Measurements from ENCODE around the gene CNGA4.
A peak's percentile ranks its signal among the peaks of the same experiment; 100 is the strongest.

Gene CNGA4, protein sequence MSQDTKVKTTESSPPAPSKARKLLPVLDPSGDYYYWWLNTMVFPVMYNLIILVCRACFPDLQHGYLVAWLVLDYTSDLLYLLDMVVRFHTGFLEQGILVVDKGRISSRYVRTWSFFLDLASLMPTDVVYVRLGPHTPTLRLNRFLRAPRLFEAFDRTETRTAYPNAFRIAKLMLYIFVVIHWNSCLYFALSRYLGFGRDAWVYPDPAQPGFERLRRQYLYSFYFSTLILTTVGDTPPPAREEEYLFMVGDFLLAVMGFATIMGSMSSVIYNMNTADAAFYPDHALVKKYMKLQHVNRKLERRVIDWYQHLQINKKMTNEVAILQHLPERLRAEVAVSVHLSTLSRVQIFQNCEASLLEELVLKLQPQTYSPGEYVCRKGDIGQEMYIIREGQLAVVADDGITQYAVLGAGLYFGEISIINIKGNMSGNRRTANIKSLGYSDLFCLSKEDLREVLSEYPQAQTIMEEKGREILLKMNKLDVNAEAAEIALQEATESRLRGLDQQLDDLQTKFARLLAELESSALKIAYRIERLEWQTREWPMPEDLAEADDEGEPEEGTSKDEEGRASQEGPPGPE

DNA sequence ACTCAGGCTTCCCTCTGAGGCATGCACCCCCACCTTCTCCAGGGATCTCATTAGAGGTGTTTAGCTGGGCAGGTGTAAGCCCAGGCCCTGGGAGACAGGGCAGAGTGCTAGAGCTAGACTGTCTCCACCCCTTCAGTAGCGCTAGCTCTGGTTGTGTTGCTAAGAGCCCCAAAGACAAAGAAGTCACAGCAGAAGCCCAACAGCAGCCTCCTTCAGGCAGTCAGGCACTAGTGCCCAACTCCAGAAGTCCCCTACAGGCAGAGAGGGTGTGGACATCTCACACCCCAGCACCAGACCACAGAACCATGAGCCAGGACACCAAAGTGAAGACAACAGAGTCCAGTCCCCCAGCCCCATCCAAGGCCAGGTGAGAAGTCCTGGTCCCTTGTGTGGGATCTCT, at the start of gene CNGA4:
Gene CNGA4, plus strand, starts transcription at position 188 of the 400 bp plus-strand sequence. Its CDS starts 118 bp downstream, at position 306.
- no peak for DNase-seq (ENCODE audit: low read depth, low spot score)
- H3K27ac ChIP-seq: no peak within 1 kb of the TSS

DNA sequence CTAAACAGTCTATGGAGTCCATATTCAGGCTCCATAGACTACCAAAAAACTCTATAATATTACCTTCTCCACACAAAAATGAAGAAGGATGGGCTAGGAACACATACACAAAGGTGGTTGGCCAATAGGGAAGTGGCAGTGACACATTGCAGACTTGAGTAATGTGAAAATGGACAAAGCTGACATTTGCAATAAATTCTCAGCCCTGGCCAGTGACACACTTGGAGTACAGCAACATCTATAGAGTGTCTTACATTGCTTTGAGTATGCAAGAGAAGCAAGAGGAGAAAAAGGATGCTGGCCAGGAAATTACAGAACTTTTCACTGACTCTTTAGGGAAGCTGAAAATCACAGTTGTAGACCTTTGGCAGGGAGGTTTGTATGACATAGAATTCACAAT, 47.1 kb upstream of the CNGA4 start:
- H3K27ac ChIP-seq: no peak overlapping the region
- no peak for DNase-seq (ENCODE audit: low read depth, low spot score)

DNA sequence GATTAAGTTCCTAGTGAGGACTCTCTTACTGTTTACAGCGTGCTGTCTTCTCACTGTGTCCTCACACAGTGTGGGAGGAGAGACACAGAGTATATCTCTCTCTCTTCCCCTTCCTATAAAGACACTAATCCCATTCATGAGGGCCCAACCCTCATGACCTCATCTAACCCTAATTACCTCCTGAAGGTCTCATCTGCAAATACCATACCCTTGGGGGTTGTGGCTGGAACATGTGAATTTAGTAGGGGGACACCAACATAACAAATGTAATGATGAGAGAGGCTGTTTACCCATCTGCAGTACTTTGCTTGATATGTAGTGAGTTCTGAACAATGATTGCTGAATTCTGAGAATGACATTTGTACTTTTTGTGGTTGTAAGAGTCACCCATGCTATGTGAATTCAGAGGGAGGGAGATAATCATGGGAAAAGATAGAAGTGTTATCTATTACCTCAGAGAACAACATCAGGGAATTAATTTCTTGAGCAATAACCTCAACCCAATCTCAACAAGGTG, 44.8 kb upstream of the CNGA4 start:
- no peak for DNase-seq (ENCODE audit: low read depth, low spot score)
- no peak overlapping the region for H3K27ac ChIP-seq

DNA sequence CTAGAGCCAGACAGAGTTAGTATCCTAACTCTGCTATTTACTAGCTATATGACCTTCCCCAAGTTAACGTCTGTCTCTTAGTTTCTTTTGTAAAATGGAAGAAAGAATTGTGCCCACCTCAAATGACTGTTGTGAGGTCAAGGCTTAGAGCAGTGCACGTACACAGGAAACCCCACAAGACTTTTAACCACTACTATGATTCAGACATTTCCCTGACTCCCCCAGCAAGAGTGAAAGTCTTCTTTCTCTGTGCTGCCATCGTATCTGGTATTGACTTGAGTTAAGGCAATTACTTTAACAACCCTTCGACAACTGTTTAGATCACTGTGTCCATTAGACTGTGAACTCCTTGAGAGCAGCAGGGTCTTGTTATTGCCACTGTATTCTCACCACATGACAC, 42.5 kb upstream of the CNGA4 start:
- no peak overlapping the region for H3K27ac ChIP-seq
- no peak for DNase-seq (ENCODE audit: low read depth, low spot score)

DNA sequence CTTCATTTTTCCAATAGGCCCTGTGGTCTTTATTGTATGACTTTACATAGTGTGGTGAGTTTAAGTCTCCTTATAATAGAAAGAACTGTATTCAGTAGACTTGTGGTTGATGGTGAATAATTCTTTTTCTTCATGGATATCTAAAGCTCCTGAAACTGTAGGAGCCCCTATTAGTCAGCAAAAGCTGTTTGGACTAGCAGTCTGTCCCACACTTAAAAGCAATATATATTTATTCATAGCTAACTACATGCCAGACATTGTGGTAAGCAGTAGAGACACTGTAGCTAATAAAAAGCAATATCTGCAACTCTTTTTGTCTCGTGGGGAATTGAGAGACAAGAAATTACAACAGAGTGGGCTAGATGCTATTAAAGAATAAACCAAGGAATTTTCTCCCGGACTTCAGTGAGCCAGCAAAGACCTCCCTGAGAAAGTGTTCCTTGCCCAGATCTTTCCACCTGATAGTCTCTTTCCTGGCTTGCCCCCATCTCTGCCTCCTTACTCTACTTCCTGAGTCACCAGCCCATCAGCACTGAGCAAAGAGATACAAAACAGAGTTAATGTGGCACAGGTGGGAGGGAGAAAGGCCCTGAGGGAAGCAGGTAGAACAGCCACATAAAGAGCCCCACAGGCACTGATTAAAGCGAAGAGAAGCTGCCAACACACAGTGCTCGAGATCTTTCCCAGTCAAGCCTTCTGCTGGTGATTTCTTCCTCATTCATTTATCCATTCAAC, 41.3 kb upstream of the CNGA4 start:
- DNase-seq (ENCODE audit: low read depth, low spot score): no peak
- no peak overlapping the region for H3K27ac ChIP-seq

DNA sequence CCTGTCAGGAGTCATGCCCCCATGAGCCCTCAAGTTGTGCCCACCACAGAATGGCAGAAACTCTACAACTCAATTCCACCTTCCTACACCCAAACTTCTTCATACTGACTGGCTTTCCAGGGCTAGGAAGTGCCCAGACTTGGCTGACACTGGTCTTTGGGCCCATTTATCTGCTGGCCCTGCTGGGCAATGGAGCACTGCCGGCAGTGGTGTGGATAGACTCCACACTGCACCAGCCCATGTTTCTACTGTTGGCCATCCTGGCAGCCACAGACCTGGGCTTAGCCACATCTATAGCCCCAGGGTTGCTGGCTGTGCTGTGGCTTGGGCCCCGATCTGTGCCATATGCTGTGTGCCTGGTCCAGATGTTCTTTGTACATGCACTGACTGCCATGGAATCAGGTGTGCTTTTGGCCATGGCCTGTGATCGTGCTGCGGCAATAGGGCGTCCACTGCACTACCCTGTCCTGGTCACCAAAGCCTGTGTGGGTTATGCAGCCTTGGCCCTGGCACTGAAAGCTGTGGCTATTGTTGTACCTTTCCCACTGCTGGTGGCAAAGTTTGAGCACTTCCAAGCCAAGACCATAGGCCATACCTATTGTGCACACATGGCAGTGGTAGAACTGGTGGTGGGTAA, 39.6 kb upstream of the CNGA4 start, which contains the start of gene OR52W1:
Gene OR52W1, plus strand, starts transcription at position 51 of the 637 bp plus-strand sequence. Its CDS starts 0 bp downstream, at position 51.
- H3K27ac ChIP-seq: no peak within 1 kb of the TSS
- DNase-seq (ENCODE audit: low read depth, low spot score): no peak

DNA sequence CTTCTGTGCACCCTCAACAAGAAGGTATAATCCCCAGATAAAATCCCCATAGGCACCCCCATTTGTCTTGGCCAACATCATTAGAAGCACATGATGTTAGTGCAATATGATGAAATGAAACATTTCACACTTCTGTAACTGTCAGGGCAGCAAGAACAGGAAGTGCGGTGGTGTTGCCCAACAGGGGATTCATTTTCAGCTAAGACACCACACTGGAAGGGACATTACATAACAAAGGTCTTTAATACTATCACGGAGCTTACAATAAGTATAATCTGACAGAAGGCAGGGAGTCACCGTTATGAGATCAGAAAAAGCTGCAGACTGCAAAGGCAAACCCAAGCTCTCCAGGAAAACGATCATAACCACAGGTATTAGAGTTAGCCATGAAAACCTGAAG, 37.9 kb upstream of the CNGA4 start:
- H3K27ac ChIP-seq: no peak overlapping the region
- DNase-seq (ENCODE audit: low read depth, low spot score): no peak

DNA sequence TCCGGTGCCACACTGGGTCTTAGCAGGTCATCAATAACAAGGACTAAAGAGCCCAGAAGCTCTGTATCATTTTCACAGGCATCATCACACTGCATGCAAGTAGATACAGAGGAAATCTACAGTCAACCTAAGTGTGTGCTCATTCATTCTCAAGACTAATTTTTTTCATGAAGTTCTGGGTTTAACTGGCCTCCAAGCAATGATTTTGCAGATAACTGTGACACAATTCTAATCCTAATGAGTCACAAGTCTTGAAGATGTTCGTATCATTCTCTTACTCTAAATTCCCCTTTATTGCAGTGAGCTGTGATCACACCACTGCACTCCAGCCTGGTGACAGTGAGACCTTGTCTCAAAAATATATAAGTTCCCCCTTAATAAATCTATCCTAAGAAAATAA, 37.4 kb upstream of the CNGA4 start:
- H3K27ac ChIP-seq: no peak overlapping the region
- DNase-seq (ENCODE audit: low read depth, low spot score): no peak

DNA sequence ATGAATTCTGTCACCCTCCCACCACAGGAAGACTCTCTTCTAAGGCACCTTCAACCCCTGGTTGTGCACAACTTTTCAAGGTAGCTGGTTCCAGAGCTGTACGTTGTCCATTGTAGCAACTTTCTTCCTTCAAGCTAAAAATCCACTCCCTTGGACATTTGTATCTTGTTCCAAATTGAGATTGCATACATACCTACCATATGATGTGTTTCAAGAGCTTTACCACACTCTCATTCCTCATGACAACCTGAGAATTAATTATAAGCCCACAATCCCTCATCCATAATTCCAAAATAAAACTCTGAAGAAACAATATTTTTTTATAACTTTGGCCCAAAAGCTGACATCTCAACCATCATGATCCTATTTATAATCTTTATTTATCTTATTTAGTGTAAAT, 36.8 kb upstream of the CNGA4 start:
- no peak for DNase-seq (ENCODE audit: low read depth, low spot score)
- H3K27ac ChIP-seq: no peak overlapping the region

DNA sequence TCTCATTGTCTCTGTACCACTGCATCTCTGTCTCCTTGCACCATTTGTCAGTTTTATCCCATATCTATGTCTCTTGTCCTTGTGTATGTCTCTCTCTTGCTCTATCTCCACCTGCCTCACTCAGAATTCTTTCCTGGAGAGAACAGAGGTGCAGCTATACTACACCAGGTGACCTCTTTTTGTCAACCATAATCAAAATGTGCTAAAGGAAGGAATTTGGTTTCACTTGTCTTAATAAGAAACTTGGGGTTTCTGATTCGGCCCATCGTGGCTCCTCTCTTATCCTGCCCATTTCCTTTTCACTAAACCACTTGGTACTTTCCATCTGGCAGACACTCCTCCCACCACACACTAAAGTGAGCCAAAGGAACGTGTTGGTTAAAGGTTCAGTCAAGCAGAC, 35.6 kb upstream of the CNGA4 start:
- DNase-seq (ENCODE audit: low read depth, low spot score): no peak
- no peak overlapping the region for H3K27ac ChIP-seq

DNA sequence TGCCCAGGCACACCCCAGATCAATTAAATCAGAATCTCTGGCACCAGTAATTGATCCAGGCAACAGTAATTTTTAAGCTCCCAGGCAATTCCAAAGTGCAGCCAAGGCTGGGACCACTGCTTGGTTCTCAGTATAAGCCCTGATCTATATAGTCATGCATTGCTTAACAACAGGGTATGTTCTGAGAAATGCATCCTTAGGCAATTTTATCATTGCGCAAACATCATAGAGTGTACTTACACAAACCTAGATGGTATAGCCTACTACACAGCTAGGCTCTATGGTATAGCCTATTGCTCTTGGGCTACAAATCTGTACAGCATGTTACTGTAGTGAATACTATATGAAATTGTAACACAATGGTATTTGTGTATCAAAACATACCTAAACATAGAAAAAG, 34.2 kb upstream of the CNGA4 start:
- H3K27ac ChIP-seq: no peak overlapping the region
- DNase-seq (ENCODE audit: low read depth, low spot score): no peak

DNA sequence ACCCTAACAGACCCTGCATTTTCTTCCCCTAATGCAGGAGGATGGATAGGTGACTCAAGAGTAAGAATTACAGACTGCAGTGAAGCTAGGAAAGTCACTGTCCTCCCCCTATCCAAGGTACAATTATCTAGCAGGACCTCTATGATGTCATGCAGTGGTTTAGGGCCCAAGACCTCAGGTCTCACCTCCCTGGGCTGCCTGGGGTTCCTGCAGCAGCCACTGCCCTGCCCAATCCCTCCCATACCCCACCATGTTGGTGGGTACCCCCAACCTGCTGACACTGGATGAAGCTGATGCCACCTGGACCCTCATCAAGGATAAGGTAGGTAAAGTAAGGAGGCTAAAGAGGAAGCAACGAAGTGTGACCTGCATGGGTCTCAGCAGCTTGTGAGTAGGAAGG, 33.5 kb upstream of the CNGA4 start, which contains the start of gene C11orf42:
Gene C11orf42, plus strand, starts transcription at position 192 of the 400 bp plus-strand sequence. Its CDS starts 59 bp downstream, at position 251.
- H3K27ac ChIP-seq: no peak within 1 kb of the TSS
- no peak for DNase-seq (ENCODE audit: low read depth, low spot score)

DNA sequence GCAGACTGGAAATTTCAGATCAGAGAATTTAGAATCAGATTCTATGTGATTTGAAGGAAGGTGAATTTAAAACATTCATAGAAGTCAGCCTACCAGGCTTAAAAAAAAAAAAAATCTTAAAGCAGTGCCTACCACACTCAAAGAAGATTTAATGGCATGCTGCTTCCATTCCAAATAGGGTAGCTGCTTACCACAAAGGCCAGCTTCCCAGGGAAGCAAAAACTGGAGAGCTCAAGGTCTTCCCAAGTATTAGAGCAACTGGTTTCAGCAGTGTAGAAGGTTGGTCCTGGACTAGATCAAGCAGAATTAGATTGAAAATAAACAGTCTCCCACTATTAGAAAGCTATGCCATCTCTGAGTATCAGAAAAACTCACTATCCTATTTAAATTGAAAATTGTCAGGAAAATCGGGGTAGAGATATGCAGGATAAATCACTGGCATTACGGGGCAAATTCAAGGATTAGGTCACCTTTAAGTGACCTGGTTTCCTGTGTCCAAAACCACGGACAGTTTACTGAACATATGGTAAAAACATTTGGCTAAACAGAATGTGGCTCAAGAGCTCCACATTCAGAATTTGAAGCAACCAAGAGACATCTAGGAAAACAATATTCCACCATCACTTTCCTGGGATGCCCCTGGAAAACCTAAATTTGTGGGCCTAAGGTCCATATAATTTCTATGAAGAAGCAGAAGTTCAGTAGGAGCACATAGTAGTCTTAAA, 32.3 kb upstream of the CNGA4 start:
- no peak for DNase-seq (ENCODE audit: low read depth, low spot score)
- no peak overlapping the region for H3K27ac ChIP-seq

DNA sequence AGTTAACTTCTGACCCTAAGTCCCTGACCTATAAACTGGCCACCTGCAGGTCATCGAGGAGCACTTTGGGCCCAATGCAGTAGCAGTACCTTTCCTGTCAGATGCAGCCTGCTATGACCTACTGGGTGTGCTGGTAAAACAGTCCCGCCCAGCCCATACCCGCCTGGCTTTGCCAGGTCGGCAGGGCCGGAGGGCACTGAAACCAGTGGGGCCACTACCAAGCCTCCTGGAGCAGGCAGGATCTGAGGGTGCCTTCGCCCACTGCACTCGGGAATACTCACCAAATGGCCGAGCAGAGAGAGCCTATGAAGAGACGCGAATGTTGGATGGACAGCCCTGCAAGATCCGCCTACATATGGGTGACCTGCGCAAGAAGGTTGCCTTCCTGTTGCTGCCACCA, 29.1 kb upstream of the CNGA4 start:
- no peak for DNase-seq (ENCODE audit: low read depth, low spot score)
- H3K27ac ChIP-seq: no peak overlapping the region

DNA sequence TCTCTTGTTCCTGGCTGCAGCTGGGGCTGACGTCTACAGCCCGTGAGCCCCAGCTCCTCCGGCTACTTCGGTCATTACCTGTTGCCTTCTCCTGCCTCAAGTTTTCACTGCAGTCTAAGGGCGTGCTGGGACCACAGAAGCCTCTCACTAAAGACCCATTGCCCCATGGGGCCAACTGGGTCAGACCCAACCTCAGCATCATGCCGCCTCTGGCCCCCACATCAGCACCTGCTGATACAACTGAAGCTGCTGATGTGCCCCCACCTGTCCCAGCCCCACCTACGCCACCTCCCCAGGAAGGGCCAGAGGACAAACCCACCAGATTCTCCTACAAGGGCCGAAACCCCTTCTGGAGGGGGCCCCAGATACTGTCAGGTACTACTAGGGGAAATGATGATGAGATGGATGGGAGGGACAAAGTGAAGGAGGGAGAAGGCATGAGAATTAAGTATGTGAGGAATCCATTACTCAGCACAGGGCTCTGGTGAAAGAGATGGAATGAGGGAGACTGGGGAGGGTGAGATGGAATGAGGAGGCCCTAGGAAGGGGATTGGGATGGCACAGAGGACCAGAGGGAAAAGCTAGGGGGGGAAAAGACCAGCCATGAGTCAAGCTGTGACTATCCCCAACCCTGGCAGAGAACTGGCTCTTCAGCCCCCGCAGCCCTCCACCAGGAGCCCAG, 28.5 kb upstream of the CNGA4 start:
- no peak overlapping the region for H3K27ac ChIP-seq
- no peak for DNase-seq (ENCODE audit: low read depth, low spot score)

DNA sequence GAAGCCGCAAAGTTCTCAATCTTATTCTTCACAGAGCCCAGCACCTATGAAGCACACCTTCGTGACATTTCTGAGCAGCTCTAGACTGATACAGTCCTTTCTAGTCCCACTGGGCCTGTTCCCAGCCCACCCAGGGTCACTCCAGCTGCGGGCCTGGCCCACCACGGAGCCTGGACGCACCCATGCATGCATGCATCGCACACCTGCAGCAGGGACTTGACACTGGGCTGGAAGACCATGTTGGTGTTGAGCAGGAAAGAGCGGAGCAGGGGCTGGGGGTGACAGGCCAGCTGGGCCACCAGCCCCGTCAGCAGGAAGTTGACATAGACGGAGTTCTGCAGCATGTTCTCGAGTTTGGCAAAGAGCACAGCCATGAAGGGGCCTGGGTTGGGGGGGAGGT, 24.4 kb upstream of the CNGA4 start:
- no peak overlapping the region for H3K27ac ChIP-seq
- DNase-seq (ENCODE audit: low read depth, low spot score): no peak

DNA sequence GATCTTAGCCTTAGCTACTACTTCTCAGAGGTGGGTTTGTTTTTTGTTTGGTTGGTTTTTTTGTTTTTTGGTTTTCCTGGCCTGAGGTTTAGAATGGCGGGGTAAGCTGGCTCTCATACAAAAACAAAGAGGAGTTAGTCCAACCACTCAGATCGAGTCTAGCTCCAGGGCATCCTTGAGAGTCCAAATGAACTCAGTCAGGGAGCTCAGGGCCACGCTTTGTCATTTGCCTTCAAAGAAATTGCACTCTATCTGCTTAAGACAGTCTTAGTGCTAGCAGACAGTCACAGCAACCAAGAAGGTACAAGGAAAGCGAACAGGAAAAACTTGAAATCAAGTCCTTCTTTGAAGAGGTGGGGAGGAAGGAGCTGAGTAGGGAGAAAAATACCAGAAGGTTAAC, 22.4 kb upstream of the CNGA4 start:
- H3K27ac ChIP-seq: no peak overlapping the region
- DNase-seq (ENCODE audit: low read depth, low spot score): no peak

DNA sequence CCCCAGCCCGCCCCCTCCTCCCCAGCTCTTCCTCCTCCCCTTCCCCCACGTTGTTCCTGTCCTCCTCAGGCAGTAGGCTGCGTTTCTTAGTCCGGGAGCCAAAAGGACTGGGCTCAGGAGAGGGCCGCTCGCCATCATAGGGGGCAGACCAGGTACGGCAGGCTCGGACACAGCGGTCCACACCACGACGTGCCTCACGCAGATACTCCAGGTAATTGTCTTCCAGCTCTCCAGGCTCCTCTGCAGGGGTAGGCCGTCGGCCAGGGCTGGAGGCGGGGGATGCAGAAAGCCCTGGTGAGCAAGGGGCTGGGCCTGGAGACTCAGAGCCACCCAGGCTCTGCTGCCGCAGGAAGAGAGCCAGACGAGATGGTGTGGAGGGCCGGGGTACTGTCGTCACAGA, 21.2 kb upstream of the CNGA4 start:
- DNase-seq (ENCODE audit: low read depth, low spot score): no peak
- no peak overlapping the region for H3K27ac ChIP-seq

DNA sequence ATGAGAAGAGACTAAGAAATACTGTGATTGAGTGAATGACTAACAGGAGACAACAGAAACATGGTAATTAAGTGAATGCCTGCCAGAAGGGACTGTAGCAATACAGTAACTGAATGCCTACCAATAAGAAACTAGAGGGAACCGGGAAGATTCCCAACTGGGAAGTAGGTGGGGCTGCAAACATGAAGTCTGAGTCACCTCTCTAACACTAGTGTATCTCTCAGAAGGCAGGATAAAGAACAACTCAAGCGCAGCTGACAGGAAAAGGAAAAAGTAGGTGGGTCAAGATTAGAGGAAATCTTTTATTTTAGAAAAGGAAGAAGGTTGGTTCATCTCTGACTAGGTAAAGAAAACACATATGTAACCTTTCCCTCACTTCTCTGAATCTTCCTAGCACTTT, 19.5 kb upstream of the CNGA4 start:
- peak overlapping the region; percentile 77 for H3K27ac ChIP-seq
- peak; percentile 81 for DNase-seq (ENCODE audit: low read depth, low spot score)
